ENCODE data around the gene PREPL.

Gene PREPL

GRCh38 chr2:44362207-44363015, 1.1 kb upstream of the PREPL start:
- H3K27ac ChIP-seq (ENCODE audit: extremely low read depth, low read depth, low read length): peak overlapping the region; percentile 97; the same call in 1 of the 2 replicates
- H3K4me3 ChIP-seq (ENCODE audit: low read depth, low read length): peak overlapping the region; percentile 68
- ChIA-PET POLR2A (interaction anchor here (0.6 to 2.0 kb wide), 9 partner anchors 10 to 608 kb away, joined by 3 to 19 read pairs (median 4); partner anchors contain the start of gene PPM1B), CTCF (interaction anchor here (0.9 to 1.1 kb wide), 6 partner anchors 30 to 594 kb away, joined by 3 to 5 read pairs (median 3); no protein-coding TSS in a partner anchor)
- no peaks in the 10 kb centered on the region for H3K36me3 ChIP-seq (ENCODE audit: control insufficient read depth in 2 of 2, insufficient read depth in 1 of 2, low read length in 2 of 2)
- H3K9me3 ChIP-seq (ENCODE audit: control insufficient read depth, insufficient read depth, low read depth, low read length): no peaks in the 10 kb centered on the region
- H3K4me1 ChIP-seq (ENCODE audit: control insufficient read depth, insufficient read depth, low read length): peaks cover 6% of the 10 kb centered on the region; the same call in 1 of the 2 replicates
- TF ChIP-seq OVOL3 (tag by site-specific recombination; IDR thresholded peaks at IDR 0.05): no peak
- TF ChIP-seq ZNF664 (tag by site-specific recombination; IDR thresholded peaks at IDR 0.05): no peak
- no peak for TF ChIP-seq ZNF23 (tag by site-specific recombination; IDR thresholded peaks at IDR 0.05; ENCODE audit: borderline replicate concordance)
- peak; percentile 3; the same call in 1 of the 2 replicates for TF ChIP-seq MEIS1 (CRISPR knock-in tag; IDR thresholded peaks at IDR 0.05; ENCODE audit: borderline replicate concordance)
- TF ChIP-seq, protein P1, sequence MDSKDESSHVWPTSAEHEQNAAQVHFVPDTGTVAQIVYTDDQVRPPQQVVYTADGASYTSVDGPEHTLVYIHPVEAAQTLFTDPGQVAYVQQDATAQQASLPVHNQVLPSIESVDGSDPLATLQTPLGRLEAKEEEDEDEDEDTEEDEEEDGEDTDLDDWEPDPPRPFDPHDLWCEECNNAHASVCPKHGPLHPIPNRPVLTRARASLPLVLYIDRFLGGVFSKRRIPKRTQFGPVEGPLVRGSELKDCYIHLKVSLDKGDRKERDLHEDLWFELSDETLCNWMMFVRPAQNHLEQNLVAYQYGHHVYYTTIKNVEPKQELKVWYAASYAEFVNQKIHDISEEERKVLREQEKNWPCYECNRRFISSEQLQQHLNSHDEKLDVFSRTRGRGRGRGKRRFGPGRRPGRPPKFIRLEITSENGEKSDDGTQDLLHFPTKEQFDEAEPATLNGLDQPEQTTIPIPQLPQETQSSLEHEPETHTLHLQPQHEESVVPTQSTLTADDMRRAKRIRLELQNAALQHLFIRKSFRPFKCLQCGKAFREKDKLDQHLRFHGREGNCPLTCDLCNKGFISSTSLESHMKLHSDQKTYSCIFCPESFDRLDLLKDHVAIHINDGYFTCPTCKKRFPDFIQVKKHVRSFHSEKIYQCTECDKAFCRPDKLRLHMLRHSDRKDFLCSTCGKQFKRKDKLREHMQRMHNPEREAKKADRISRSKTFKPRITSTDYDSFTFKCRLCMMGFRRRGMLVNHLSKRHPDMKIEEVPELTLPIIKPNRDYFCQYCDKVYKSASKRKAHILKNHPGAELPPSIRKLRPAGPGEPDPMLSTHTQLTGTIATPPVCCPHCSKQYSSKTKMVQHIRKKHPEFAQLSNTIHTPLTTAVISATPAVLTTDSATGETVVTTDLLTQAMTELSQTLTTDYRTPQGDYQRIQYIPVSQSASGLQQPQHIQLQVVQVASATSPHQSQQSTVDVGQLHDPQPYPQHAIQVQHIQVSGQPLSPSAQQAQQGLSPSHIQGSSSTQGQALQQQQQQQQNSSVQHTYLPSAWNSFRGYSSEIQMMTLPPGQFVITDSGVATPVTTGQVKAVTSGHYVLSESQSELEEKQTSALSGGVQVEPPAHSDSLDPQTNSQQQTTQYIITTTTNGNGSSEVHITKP (tag by site-specific recombination; IDR thresholded peaks at IDR 0.05): peak; percentile 86
- TF ChIP-seq ZBTB20 (tag by site-specific recombination; IDR thresholded peaks at IDR 0.05): peak; percentile 44
- no peak for TF ChIP-seq FEZF1 (tag by site-specific recombination; IDR thresholded peaks at IDR 0.05)
- peak; percentile 29; the same call in 1 of the 2 replicates for TF ChIP-seq ZNF335 (tag by site-specific recombination; conservative IDR thresholded peaks at IDR 0.05)
- no peak for TF ChIP-seq MZF1 (tag by site-specific recombination; IDR thresholded peaks at IDR 0.05; ENCODE audit: borderline replicate concordance)
- TF ChIP-seq ZNF529 (tag by site-specific recombination; IDR thresholded peaks at IDR 0.05; ENCODE audit: insufficient replicate concordance): no peak
- no peak for TF ChIP-seq ZSCAN30 (tag by site-specific recombination; IDR thresholded peaks at IDR 0.05)
- peak; percentile 47 for TF ChIP-seq ZNF341 (tag by site-specific recombination; IDR thresholded peaks at IDR 0.05; ENCODE audit: low read depth)
- TF ChIP-seq ZNF169 (tag by site-specific recombination; IDR thresholded peaks at IDR 0.05): no peak
- no peak for TF ChIP-seq YY1 (tag by site-specific recombination; IDR thresholded peaks at IDR 0.05)
- no peak for TF ChIP-seq ZNF654 (tag by site-specific recombination; IDR thresholded peaks at IDR 0.05; ENCODE audit: low read depth)
- peak; percentile 31 for TF ChIP-seq ZNF366 (tag by site-specific recombination; conservative IDR thresholded peaks at IDR 0.05)
- TF ChIP-seq PRDM1 (tag by site-specific recombination; IDR thresholded peaks at IDR 0.05): peak; percentile 26; the same call in 1 of the 2 replicates
- TF ChIP-seq GLIS2 (tag by site-specific recombination; IDR thresholded peaks at IDR 0.05): peak; percentile 71
- TF ChIP-seq ZBTB7A (tag by site-specific recombination; IDR thresholded peaks at IDR 0.05; ENCODE audit: low read depth): no peak
- TF ChIP-seq ZNF416 (tag by site-specific recombination; IDR thresholded peaks at IDR 0.05): no peak
- peak; percentile 96 for TF ChIP-seq ZBTB17 (tag by site-specific recombination; IDR thresholded peaks at IDR 0.05)
- TF ChIP-seq TRIM28 (IDR thresholded peaks at IDR 0.05; ENCODE audit: borderline replicate concordance, low read length): peak; percentile 45
- no peak; the same call in 1 of the 2 replicates for TF ChIP-seq ZNF639 (tag by site-specific recombination; IDR thresholded peaks at IDR 0.05)
- TF ChIP-seq, protein P2, sequence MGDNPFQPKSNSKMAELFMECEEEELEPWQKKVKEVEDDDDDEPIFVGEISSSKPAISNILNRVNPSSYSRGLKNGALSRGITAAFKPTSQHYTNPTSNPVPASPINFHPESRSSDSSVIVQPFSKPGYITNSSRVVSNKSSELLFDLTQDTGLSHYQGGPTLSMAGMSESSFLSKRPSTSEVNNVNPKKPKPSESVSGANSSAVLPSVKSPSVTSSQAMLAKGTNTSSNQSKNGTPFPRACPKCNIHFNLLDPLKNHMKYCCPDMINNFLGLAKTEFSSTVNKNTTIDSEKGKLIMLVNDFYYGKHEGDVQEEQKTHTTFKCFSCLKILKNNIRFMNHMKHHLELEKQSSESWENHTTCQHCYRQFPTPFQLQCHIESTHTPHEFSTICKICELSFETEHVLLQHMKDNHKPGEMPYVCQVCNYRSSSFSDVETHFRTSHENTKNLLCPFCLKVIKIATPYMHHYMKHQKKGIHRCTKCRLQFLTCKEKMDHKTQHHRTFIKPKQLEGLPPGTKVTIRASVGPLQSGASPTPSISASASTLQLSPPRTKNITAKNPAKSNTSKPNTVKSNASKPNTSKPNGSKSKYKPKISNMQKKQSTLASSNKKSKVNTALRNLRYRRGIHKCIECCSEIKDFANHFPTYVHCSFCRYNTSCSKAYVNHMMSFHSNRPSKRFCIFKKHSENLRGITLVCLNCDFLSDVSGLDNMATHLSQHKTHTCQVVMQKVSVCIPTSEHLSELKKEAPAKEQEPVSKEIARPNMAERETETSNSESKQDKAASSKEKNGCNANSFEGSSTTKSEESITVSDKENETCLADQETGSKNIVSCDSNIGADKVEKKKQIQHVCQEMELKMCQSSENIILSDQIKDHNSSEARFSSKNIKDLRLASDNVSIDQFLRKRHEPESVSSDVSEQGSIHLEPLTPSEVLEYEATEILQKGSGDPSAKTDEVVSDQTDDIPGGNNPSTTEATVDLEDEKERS (tag by site-specific recombination; IDR thresholded peaks at IDR 0.05): no peak
- peak; percentile 87 for TF ChIP-seq PRDM6 (tag by site-specific recombination; IDR thresholded peaks at IDR 0.05)
- peak; percentile 69 for TF ChIP-seq SETDB1 (IDR thresholded peaks at IDR 0.05; ENCODE audit: insufficient read length, low read length)
- TF ChIP-seq ZNF157 (tag by site-specific recombination; IDR thresholded peaks at IDR 0.05): no peak
